Ovary (tissue), 3 donors: ENCODE measurements around the gene EBF4.

Experiments used
- EP300 ChIP-seq: sonication (generic); formaldehyde crosslinking; IDR thresholded peaks from one replicate; pipeline ENCODE4 v1.6.1; 2017; ENCODE audit warnings: antibody characterized with exemption
- POLR2A ChIP-seq: fragments of 450-650 bp; IDR thresholded peaks from one replicate; pipeline ENCODE4 v1.6.1; 2017; ENCODE audit warnings: antibody characterized with exemption, mild to moderate bottlenecking, moderate library complexity
- TF ChIP-seq, protein P1 (sequence below), 3 donors: fragments of 450-650 bp in 2 of 3; fragments of 200-600 bp in 1 of 3; IDR thresholded peaks; one replicate each; pipeline versions ENCODE4 v1.5.1 to v1.8.0; 2016 to 2022; ENCODE audit warnings: antibody characterized with exemption in 3 of 3, mild to moderate bottlenecking in 1 of 3
- donor health status: DM: no; HTN: no; CAD: no.

DNA sequence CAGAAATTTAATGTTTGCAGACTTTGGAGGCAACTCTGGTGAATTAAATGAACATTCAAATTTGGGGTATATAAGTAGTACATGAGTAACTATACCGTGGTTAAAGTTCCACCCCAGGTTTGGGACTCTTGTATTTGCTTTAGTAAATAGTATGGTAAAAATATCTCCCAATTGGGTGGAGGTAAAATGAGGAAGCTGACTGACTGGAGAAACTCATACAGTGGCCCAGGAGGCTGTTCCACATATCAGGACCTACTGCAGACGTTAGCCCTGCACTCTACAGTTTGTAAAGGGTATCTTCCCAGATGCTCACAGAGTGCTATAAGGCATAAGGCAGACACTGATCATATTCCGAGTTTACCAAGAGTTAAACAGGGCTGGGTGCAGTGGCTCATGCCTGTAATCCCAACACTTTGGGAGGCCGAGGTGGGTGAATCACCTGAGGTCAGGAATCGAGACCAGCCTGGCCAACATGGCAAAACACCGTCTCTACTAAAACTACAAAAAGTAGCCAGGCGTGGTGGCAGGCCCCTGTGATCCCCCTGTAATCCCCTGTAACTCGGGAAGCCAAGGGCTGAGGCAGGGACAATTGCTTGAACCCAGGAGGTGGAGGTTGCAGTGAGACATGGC is 54.2 kb downstream of the EBF4 start:
- TF ChIP-seq, protein P1, sequence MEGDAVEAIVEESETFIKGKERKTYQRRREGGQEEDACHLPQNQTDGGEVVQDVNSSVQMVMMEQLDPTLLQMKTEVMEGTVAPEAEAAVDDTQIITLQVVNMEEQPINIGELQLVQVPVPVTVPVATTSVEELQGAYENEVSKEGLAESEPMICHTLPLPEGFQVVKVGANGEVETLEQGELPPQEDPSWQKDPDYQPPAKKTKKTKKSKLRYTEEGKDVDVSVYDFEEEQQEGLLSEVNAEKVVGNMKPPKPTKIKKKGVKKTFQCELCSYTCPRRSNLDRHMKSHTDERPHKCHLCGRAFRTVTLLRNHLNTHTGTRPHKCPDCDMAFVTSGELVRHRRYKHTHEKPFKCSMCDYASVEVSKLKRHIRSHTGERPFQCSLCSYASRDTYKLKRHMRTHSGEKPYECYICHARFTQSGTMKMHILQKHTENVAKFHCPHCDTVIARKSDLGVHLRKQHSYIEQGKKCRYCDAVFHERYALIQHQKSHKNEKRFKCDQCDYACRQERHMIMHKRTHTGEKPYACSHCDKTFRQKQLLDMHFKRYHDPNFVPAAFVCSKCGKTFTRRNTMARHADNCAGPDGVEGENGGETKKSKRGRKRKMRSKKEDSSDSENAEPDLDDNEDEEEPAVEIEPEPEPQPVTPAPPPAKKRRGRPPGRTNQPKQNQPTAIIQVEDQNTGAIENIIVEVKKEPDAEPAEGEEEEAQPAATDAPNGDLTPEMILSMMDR (IDR thresholded peaks at IDR 0.05): no peak
- TF ChIP-seq POLR2A (no peak), EP300 (no peak)
